ENCODE results near the gene TLE1. TPM values are rescaled to one million over a fixed set of nuclear protein-coding genes. Genes with fewer than 3 reads are reported as not detected.

TLE1 gene
- total RNA-seq, 2 donors from 2014 or later = 43.8 to 54.8 TPM

DNA sequence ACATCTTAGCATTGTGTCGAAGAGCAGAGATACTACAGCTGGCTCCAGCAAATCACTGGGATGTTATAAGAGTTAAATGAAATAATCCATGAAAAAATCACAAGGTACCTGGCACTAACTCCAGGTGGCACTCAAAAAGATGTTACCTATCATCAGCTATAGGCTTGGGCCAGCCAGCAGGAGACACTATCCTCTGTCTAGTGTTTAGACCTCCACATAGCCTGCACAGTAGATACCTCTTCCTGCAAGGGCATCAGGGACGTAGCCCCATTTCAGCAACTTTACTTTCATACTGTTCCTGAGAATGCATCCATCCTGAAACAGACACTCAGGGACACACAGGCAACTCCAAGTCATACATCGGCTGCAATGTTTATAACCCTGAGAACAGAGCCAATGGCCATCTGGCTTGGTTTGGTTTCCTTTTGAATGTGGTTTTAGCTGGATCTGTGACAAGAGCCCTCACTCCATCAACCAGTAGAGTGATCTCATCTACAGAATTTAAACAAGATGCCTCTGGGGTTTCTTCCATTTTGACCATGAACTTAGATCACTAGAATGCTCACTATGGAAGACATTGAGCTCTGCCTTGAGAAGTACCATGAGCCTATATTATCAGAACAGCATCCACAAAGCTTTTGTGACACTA lies 69.9 kb downstream of the TLE1 start:
- Histone ChIP-seq H3K4me3 (no peak overlapping the region), H3K9me3 (no peaks in the 10 kb centered on the region), H3K4me1 (no peaks in the 10 kb centered on the region), H3K27me3 (no peaks in the 10 kb centered on the region), H3K9ac (ENCODE audit: low read depth in 2 of 2, low read length in 2 of 2) (no peak overlapping the region), H3K27ac (no peak overlapping the region), H3K36me3 (no peaks in the 10 kb centered on the region)
- intact Hi-C loops (cut with DNase I) = loop anchor here (10.0 kb wide), 2 partner anchors 55 to 415 kb away; no protein-coding TSS in a partner anchor
- no peak for DNase-seq
- TF ChIP-seq, protein P1, sequence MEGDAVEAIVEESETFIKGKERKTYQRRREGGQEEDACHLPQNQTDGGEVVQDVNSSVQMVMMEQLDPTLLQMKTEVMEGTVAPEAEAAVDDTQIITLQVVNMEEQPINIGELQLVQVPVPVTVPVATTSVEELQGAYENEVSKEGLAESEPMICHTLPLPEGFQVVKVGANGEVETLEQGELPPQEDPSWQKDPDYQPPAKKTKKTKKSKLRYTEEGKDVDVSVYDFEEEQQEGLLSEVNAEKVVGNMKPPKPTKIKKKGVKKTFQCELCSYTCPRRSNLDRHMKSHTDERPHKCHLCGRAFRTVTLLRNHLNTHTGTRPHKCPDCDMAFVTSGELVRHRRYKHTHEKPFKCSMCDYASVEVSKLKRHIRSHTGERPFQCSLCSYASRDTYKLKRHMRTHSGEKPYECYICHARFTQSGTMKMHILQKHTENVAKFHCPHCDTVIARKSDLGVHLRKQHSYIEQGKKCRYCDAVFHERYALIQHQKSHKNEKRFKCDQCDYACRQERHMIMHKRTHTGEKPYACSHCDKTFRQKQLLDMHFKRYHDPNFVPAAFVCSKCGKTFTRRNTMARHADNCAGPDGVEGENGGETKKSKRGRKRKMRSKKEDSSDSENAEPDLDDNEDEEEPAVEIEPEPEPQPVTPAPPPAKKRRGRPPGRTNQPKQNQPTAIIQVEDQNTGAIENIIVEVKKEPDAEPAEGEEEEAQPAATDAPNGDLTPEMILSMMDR (IDR thresholded peaks at IDR 0.05) = no peak

DNA sequence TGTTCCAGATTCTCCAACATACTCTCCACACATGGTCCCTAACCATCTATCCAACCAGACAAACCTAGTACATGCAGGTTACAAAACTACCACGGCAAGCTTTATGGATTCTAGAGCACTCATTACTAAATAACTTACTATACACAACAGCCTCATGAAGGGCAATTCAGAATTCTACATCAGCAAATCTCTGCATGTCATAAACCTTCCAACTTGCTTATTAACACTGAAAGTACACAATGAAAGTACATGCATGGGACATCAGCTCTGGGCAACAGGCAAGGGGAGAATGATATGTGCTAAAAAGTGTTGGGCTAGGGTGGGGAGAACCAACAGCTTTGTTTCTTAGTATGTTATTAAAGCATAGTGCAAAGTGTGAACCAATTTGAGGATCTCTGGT lies 70.4 kb downstream of the TLE1 start:
- no peak overlapping the region for H3K9ac ChIP-seq (ENCODE audit: low read depth in 2 of 2, low read length in 2 of 2)
- intact Hi-C loops (cut with DNase I) = loop anchor here (10.0 kb wide), 1 partner anchor 414 kb away; no protein-coding TSS in a partner anchor
- no peaks in the 10 kb centered on the region for H3K4me1 ChIP-seq
- H3K27ac ChIP-seq = no peak overlapping the region
- no peak for DNase-seq
- TF ChIP-seq, protein P1 (IDR thresholded peaks at IDR 0.05) = no peak
- H3K36me3 ChIP-seq = no peaks in the 10 kb centered on the region
- H3K4me3 ChIP-seq = no peak overlapping the region
- no peaks in the 10 kb centered on the region for H3K27me3 ChIP-seq
- no peaks in the 10 kb centered on the region for H3K9me3 ChIP-seq

DNA sequence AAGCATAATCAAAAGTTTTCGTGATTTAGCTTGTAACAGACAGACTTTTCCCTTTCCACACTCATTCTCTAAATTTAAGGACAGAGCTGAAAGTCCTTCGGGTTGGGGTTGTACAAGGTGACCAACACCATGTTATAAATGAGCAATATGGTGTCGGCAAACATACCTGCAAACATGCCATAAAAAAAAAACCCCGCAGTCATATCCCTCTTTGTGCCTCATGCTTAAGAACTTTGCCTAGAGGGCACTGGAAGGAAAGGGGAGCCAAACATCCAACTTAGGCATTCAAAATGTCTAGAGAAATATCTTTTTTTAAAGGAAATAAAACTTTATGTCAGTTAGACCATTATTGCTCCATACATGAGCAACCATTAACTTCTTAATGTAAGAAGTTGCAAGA lies 73.2 kb downstream of the TLE1 start:
- no peaks in the 10 kb centered on the region for H3K27me3 ChIP-seq
- intact Hi-C loops (cut with DNase I) = loop anchor here (10.0 kb wide), 1 partner anchor 411 kb away; no protein-coding TSS in a partner anchor

DNA sequence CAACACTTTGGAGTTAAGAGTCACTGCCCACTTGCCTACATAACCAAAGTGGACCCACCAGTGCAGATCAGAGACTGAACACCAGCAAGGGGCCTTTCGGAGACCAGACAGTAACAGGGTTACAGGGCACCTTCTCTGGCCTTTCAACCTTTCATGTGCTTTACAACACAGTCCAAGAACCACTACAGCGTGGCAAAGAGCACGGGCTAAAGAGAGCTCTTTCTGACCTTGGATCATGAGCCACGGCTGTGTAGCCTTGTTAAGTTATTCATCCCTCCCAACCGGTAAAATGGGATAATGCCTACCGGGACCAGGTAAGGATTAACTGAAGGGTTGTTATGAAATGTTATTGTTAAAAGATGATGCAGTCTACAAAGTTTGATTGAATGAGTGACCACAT lies 75.0 kb downstream of the TLE1 start:
- no peak overlapping the region for H3K4me3 ChIP-seq
- H3K36me3 ChIP-seq = peaks cover 6% of the 10 kb centered on the region
- no peaks in the 10 kb centered on the region for H3K4me1 ChIP-seq
- H3K27me3 ChIP-seq = no peaks in the 10 kb centered on the region
- no peak for DNase-seq
- no peaks in the 10 kb centered on the region for H3K9me3 ChIP-seq
- H3K9ac ChIP-seq (ENCODE audit: low read depth in 2 of 2, low read length in 2 of 2) = no peak overlapping the region
- intact Hi-C loops (cut with DNase I) = loop anchor here (10.0 kb wide), 1 partner anchor 410 kb away; no protein-coding TSS in a partner anchor
- H3K27ac ChIP-seq = no peak overlapping the region
- TF ChIP-seq, protein P1 (IDR thresholded peaks at IDR 0.05) = no peak

More for the DNA sequence above, 73.2 kb downstream of the TLE1 start:
- Histone ChIP-seq H3K9ac (ENCODE audit: low read depth in 2 of 2, low read length in 2 of 2) (no peak overlapping the region), H3K36me3 (peaks cover 6% of the 10 kb centered on the region), H3K27ac (no peak overlapping the region), H3K4me3 (no peak overlapping the region), H3K4me1 (no peaks in the 10 kb centered on the region), H3K9me3 (no peaks in the 10 kb centered on the region)
- DNase-seq = no peak
- TF ChIP-seq, protein P1 (IDR thresholded peaks at IDR 0.05) = no peak

DNA sequence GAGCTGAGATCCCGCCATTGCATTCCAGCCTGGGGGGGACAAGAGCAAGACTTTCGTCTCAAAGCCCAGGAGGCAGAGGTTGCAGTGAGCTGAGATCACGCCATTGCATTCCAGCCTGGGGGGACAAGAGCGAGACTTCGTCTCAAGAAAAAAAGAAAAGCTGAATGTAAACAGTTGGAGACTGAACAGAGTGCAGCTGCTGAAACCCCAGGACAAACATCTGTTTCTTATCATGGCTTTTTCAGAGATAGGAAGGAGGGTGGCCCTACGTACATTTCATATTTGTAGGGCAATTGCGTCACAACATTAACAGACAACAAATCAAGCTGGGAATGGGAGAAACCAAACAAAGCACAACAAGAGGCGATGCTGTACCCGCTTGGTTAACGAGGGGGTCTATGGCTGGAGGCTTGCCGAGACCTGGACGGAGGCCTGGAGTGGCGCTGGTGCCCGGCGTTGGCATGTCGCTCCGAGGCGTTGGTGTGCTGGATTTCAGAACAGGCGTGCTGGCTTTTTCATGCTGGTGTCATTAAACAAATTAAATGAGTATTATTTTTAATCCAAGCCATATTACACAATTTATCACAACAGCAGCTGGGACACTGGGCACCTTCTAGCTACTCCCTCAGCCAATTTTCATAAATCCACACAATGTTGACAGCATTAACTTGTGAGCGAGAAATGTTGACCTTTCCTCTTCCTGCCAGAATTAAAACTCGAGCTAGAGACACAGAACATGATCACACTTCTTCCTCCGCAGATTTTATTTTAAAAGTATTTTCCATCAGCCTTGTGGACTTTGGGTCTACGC lies 76.1 kb downstream of the TLE1 start:
- TF ChIP-seq, protein P1 (IDR thresholded peaks at IDR 0.05) = no peak
- H3K27me3 ChIP-seq = no peaks in the 10 kb centered on the region
- H3K4me1 ChIP-seq = no peaks in the 10 kb centered on the region
- intact Hi-C loops (cut with DNase I) = loop anchor here (10.0 kb wide), 1 partner anchor 408 kb away; no protein-coding TSS in a partner anchor
- DNase-seq = no peak
- H3K27ac ChIP-seq = peak overlapping the region; percentile 57
- H3K36me3 ChIP-seq = peaks cover 6% of the 10 kb centered on the region
- H3K9ac ChIP-seq (ENCODE audit: low read depth in 2 of 2, low read length in 2 of 2) = no peak overlapping the region
- no peak overlapping the region for H3K4me3 ChIP-seq
- no peaks in the 10 kb centered on the region for H3K9me3 ChIP-seq

Measured in colonic mucosa (tissue), 4 donors.